Stomach (tissue), 4 donors: ENCODE data around the gene DACH1.

Experiments
- EP300 ChIP-seq: sonication (generic); formaldehyde crosslinking; IDR thresholded peaks from one replicate; pipeline ENCODE4 v1.6.1; 2017; ENCODE audit warnings: antibody characterized with exemption
- POLR2A ChIP-seq, 4 donors: fragments of 450-650 bp; IDR thresholded peaks; one replicate each; pipeline ENCODE4 v1.6.1; 2016; ENCODE audit warnings: antibody characterized with exemption in 4 of 4, control low read depth in 2 of 4, mild to moderate bottlenecking in 1 of 4, moderate library complexity in 1 of 4
- POLR2AphosphoS5 ChIP-seq, 3 donors: sonication (generic); formaldehyde crosslinking; IDR thresholded peaks; one replicate each; pipeline ENCODE4 v1.6.1; 2016; ENCODE audit warnings: antibody characterized with exemption in 3 of 3
- TF ChIP-seq, protein P1 (sequence below), 7 experiments: fragments of 450-650 bp in 4 of 7; fragments of 200-600 bp in 3 of 7; sonication (generic) in 3 of 7; IDR thresholded peaks; one replicate each; pipeline ENCODE4 v1.5.1; 2016 to 2019; ENCODE audit warnings: antibody characterized with exemption in 7 of 7, control low read depth in 2 of 7, mild to moderate bottlenecking in 1 of 7

DNA sequence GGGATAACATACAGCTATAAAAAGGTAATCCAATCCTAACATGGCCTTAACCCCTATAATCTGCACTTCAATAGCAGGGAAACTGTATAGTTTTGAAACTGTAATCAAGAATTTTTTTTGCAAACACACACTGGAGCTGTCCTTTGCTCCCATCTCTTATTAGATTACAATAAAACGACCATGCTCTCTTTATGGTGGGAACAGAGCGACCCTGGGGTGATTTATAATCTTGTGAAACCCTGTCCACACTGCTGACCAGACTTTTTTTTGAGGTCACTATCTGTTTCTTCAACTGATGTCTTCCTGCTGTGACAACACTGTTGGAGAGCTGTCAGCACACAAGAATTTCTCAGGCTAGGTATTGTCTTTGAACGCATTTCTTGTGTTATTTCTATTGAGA lies 35.3 kb downstream of the DACH1 start:
- TF ChIP-seq POLR2AphosphoS5 (IDR thresholded peaks at IDR 0.05) = no peak
- TF ChIP-seq, protein P1, sequence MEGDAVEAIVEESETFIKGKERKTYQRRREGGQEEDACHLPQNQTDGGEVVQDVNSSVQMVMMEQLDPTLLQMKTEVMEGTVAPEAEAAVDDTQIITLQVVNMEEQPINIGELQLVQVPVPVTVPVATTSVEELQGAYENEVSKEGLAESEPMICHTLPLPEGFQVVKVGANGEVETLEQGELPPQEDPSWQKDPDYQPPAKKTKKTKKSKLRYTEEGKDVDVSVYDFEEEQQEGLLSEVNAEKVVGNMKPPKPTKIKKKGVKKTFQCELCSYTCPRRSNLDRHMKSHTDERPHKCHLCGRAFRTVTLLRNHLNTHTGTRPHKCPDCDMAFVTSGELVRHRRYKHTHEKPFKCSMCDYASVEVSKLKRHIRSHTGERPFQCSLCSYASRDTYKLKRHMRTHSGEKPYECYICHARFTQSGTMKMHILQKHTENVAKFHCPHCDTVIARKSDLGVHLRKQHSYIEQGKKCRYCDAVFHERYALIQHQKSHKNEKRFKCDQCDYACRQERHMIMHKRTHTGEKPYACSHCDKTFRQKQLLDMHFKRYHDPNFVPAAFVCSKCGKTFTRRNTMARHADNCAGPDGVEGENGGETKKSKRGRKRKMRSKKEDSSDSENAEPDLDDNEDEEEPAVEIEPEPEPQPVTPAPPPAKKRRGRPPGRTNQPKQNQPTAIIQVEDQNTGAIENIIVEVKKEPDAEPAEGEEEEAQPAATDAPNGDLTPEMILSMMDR (IDR thresholded peaks at IDR 0.05) = no peak
- no peak for TF ChIP-seq EP300
- TF ChIP-seq POLR2A (IDR thresholded peaks at IDR 0.05) = no peak
